Loucy (cell line): ENCODE results near the gene TRPV2.

Experiments
- CTCF ChIP-seq: fragments of 200-600 bp; sonication (generic); conservative IDR thresholded peaks from 2 replicates; pipeline ENCODE4 v1.5.1; 2014; ENCODE audit warnings: mild to moderate bottlenecking, antibody characterized with exemption, low read length
- EZH2phosphoT487 ChIP-seq: fragments of 200-600 bp; IDR thresholded peaks from 2 replicates; pipeline ENCODE4 v1.6.1; 2018; ENCODE audit warnings: antibody characterized with exemption, mild to moderate bottlenecking, moderate library complexity, borderline replicate concordance

DNA sequence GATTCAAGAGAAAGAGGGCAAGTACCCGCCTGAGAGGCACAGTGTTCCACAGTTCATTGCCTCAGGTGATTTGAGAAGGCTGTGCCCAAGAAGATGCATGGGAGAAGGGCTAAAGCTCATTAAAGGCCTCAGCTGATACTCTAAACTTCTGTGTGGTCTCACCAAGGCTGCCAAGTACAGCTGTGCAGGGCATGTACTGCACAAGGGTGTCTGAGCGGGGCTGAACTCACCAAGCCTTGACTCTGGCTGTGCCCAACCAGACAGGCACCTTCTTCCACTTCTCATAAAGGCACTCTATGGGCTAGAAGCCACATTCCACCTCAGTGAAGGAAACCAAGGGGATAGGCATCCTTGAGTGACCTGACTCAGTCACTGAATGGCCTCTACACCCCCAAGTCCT is 63.9 kb downstream of the TRPV2 start:
- no peak for TF ChIP-seq CTCF
- no peak for TF ChIP-seq EZH2phosphoT487
